Vagina (tissue), 2 donors: ENCODE data around the gene DNAH6.

Source experiments
- POLR2AphosphoS5 ChIP-seq, 2 donors: sonication (generic); formaldehyde crosslinking; IDR thresholded peaks; one replicate each; pipeline ENCODE4 v1.9.0; 2017; ENCODE audit warnings: antibody characterized with exemption in 2 of 2, mild to moderate bottlenecking in 2 of 2, low read depth in 1 of 2; ENCODE audit not compliant: insufficient read depth in 1 of 2
- TF ChIP-seq, protein P1 (sequence below), 3 experiments: fragments of 450-650 bp in 2 of 3; fragments of 200-600 bp in 1 of 3; sonication (generic) in 1 of 3; IDR thresholded peaks; one replicate each; pipeline ENCODE4 v1.5.1; 2017 to 2019; ENCODE audit warnings: antibody characterized with exemption in 3 of 3, mild to moderate bottlenecking in 2 of 3, moderate library complexity in 2 of 3

GRCh38 chr2:84649058-84649457 lies 132.8 kb downstream of the DNAH6 start:
- TF ChIP-seq, protein P1, sequence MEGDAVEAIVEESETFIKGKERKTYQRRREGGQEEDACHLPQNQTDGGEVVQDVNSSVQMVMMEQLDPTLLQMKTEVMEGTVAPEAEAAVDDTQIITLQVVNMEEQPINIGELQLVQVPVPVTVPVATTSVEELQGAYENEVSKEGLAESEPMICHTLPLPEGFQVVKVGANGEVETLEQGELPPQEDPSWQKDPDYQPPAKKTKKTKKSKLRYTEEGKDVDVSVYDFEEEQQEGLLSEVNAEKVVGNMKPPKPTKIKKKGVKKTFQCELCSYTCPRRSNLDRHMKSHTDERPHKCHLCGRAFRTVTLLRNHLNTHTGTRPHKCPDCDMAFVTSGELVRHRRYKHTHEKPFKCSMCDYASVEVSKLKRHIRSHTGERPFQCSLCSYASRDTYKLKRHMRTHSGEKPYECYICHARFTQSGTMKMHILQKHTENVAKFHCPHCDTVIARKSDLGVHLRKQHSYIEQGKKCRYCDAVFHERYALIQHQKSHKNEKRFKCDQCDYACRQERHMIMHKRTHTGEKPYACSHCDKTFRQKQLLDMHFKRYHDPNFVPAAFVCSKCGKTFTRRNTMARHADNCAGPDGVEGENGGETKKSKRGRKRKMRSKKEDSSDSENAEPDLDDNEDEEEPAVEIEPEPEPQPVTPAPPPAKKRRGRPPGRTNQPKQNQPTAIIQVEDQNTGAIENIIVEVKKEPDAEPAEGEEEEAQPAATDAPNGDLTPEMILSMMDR (IDR thresholded peaks at IDR 0.05): no peak
- TF ChIP-seq POLR2AphosphoS5 (IDR thresholded peaks at IDR 0.05; ENCODE audit: insufficient read depth in 1 of 2, low read depth in 1 of 2): no peak
